ENCODE measurements around the gene PITRM1.

DNA sequence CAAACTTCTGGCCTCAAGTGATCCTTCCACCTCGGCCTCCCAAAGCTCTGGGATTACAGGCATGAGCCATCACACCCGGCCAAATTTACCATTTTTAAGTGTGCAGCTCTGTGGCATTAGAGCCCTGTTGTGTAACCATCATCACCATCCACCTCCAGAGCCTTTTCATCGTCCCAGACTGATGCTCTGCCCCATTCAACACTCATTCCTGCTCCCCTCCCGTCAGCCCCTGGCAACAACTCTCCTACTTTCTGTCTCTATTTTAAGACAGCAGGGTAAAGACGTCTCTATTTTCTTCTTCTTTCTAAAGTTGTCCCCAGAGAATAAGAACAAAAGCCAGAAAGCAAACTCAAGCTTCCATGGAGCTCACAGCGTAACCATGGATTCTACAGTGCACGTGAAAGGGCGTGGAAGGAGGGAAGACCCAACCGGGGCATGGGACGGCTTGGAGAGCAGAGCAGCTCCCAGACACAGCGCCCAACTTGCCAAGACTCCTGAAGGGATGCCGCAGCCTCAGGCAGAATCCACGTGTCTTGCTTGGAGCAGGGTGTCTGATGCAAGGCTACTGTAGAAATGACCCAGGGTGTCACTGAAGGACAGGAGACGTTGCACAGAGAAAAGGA, 42.7 kb upstream of the PITRM1 start:
- TF ChIP-seq, protein P1, sequence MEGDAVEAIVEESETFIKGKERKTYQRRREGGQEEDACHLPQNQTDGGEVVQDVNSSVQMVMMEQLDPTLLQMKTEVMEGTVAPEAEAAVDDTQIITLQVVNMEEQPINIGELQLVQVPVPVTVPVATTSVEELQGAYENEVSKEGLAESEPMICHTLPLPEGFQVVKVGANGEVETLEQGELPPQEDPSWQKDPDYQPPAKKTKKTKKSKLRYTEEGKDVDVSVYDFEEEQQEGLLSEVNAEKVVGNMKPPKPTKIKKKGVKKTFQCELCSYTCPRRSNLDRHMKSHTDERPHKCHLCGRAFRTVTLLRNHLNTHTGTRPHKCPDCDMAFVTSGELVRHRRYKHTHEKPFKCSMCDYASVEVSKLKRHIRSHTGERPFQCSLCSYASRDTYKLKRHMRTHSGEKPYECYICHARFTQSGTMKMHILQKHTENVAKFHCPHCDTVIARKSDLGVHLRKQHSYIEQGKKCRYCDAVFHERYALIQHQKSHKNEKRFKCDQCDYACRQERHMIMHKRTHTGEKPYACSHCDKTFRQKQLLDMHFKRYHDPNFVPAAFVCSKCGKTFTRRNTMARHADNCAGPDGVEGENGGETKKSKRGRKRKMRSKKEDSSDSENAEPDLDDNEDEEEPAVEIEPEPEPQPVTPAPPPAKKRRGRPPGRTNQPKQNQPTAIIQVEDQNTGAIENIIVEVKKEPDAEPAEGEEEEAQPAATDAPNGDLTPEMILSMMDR (IDR thresholded peaks at IDR 0.05): no peak
- no peak for TF ChIP-seq POLR2AphosphoS5 (IDR thresholded peaks at IDR 0.05)

Data from gastroesophageal sphincter (tissue), 3 donors.